Upper lobe of left lung (tissue), 6 donors: Measurements from ENCODE around the gene UVSSA. TPM values are rescaled to one million over a fixed set of nuclear protein-coding genes. Genes with fewer than 3 reads are reported as not detected.

ENCODE experiments used
- ATAC-seq, 2 donors: fragments of 200-7000 bp; cut with Tn5 transposase; one replicate each; pipeline ENCODE4 v1.9.1; 2022; ENCODE audit warnings: mild to moderate bottlenecking in 2 of 2, moderate library complexity in 2 of 2; ENCODE audit not compliant: low FRiP score in 2 of 2
- DNase-seq, 2 donors: peaks; one replicate each; pipeline ENCODE4 v3.0.0-alpha.2; 2019 to 2020
- H3K27ac ChIP-seq, 4 donors: fragments of 200-600 bp; sonication (generic); one replicate each; pipeline ENCODE4 v1.5.1; 2016 to 2019
- H3K27me3 ChIP-seq, 4 donors: fragments of 200-600 bp; sonication (generic); one replicate each; pipeline ENCODE4 v1.5.1; 2017 to 2019
- H3K36me3 ChIP-seq, 4 donors: fragments of 200-600 bp; sonication (generic); one replicate each; pipeline ENCODE4 v1.5.1; 2016 to 2019
- H3K4me1 ChIP-seq, 4 donors: fragments of 200-600 bp; sonication (generic); one replicate each; pipeline ENCODE4 v1.5.1; 2018 to 2019
- H3K4me3 ChIP-seq, 4 donors: fragments of 200-600 bp; sonication (generic); one replicate each; pipeline ENCODE4 v1.5.1; 2017 to 2019; ENCODE audit warnings: mild to moderate bottlenecking in 2 of 4, moderate library complexity in 1 of 4
- H3K9me3 ChIP-seq, 4 donors: fragments of 200-600 bp; sonication (generic); one replicate each; pipeline ENCODE4 v1.5.1; 2018 to 2019
- CTCF ChIP-seq, 6 experiments: fragments of 450-650 bp in 4 of 6; fragments of 200-600 bp in 2 of 6; sonication (generic) in 2 of 6; IDR thresholded peaks; one replicate each; pipeline ENCODE4 v1.5.1; 2016 to 2019; ENCODE audit warnings: antibody characterized with exemption in 6 of 6
- EP300 ChIP-seq, 4 donors: sonication (generic); formaldehyde crosslinking; IDR thresholded peaks; one replicate each; pipeline ENCODE4 v1.5.1; 2017; ENCODE audit warnings: antibody characterized with exemption in 4 of 4, control low read depth in 2 of 4
- POLR2A ChIP-seq, 4 donors: fragments of 450-650 bp; IDR thresholded peaks; one replicate each; pipeline ENCODE4 v1.5.1; 2016 to 2017; ENCODE audit warnings: antibody characterized with exemption in 4 of 4, mild to moderate bottlenecking in 2 of 4
- POLR2AphosphoS5 ChIP-seq, 2 donors: sonication (generic); formaldehyde crosslinking; IDR thresholded peaks; one replicate each; pipeline ENCODE4 v1.5.1; 2017; ENCODE audit warnings: antibody characterized with exemption in 2 of 2
- WGBS, 2 donors: methylation state at CpG; one replicate each; pipeline ENCODE4 v1.1.5; 2017 to 2018; 5-methylcytosine and 5-hydroxymethylcytosine counted together
- total RNA-seq, 6 donors: library from RNA; depleted of rRNA in 4 of 6; stranded (reverse); fragments of >200 nt in 4 of 6; gene quantifications; one replicate each; pipeline versions ENCODE4 v1.1.0 to v1.2.1, GENCODE V29; 2016 to 2021
- donor health status: DM: no; HTN: no; CAD: no; lungs with moderate emphysema.
- donor health status: DM: no; HTN: yes; CAD: no; lungs with severe emphysema.

The UVSSA gene
- total RNA-seq, 6 donors from 2014 or later, result 15.2 to 138 (median 46.5) TPM

GRCh38 chr4:1325681-1326635 lies 21.1 kb upstream of the UVSSA start:
- H3K27me3 ChIP-seq, result no peaks in the 10 kb centered on the region
- peak in 1 of 2 donors; percentile 71 for DNase-seq
- H3K27ac ChIP-seq, result no peak overlapping the region
- no peak overlapping the region for H3K4me3 ChIP-seq
- no peak for ATAC-seq
- H3K36me3 ChIP-seq, result peaks cover 11 to 83% (median 63%) of the 10 kb centered on the region in 4 donors
- H3K9me3 ChIP-seq, result no peaks in the 10 kb centered on the region
- WGBS, 2 donors, result 91 to 93% methylated on average over 21 to 34 of the region's 35 CpGs
- H3K4me1 ChIP-seq, result peaks cover 0 to 7% (median 0%) of the 10 kb centered on the region in 4 donors
- TF ChIP-seq EP300 (IDR thresholded peaks at IDR 0.05) (no peak), POLR2AphosphoS5 (IDR thresholded peaks at IDR 0.05) (no peak), CTCF (IDR thresholded peaks at IDR 0.05) (no peak), POLR2A (IDR thresholded peaks at IDR 0.05) (no peak)

GRCh38 chr4:1326751-1327525 lies 20.1 kb upstream of the UVSSA start:
- Histone ChIP-seq H3K36me3 (peaks cover 11 to 86% (median 67%) of the 10 kb centered on the region in 4 donors), H3K27ac (no peak overlapping the region), H3K4me1 (peaks cover 0 to 7% (median 0%) of the 10 kb centered on the region in 4 donors), H3K4me3 (no peak overlapping the region), H3K27me3 (no peaks in the 10 kb centered on the region), H3K9me3 (no peaks in the 10 kb centered on the region)
- peak in 1 of 2 donors; percentile 75 for DNase-seq
- 95 to 96% methylated on average over 27 to 29 of the region's 30 CpGs for WGBS, 2 donors
- no peak for ATAC-seq
- no peak for TF ChIP-seq POLR2A (IDR thresholded peaks at IDR 0.05)
- no peak for TF ChIP-seq POLR2AphosphoS5 (IDR thresholded peaks at IDR 0.05)
- TF ChIP-seq CTCF (IDR thresholded peaks at IDR 0.05), result no peak
- no peak for TF ChIP-seq EP300 (IDR thresholded peaks at IDR 0.05)

- Histone ChIP-seq H3K9me3 (no peaks in the 10 kb centered on the region), H3K27me3 (no peaks in the 10 kb centered on the region), H3K4me3 (no peak overlapping the region), H3K4me1 (peaks cover 0 to 7% (median 0%) of the 10 kb centered on the region in 4 donors), H3K36me3 (peaks cover 11 to 84% (median 68%) of the 10 kb centered on the region in 4 donors), H3K27ac (no peak overlapping the region)
- peak in 1 of 2 donors; percentile 72 for DNase-seq
- no peak for TF ChIP-seq EP300 (IDR thresholded peaks at IDR 0.05)
- no peak for TF ChIP-seq POLR2A (IDR thresholded peaks at IDR 0.05)
- no peak for TF ChIP-seq POLR2AphosphoS5 (IDR thresholded peaks at IDR 0.05)
- no peak for TF ChIP-seq CTCF (IDR thresholded peaks at IDR 0.05)
- 91 to 95% methylated on average over 16 to 32 of the region's 33 CpGs for WGBS, 2 donors
- no peak for ATAC-seq
These were observed 19.3 kb upstream of the UVSSA start for GRCh38 chr4:1327526-1328266.

GRCh38 chr4:1328267-1329155 lies 18.5 kb upstream of the UVSSA start:
- WGBS, 2 donors, result 96 to 97% methylated on average over 22 to 51 of the region's 51 CpGs
- no peaks in the 10 kb centered on the region for H3K9me3 ChIP-seq

More at GRCh38 chr4:1328267-1329155, 18.5 kb upstream of the UVSSA start:
- Histone ChIP-seq H3K4me3 (no peak overlapping the region), H3K27ac (peak overlapping the region in 1 of 4 donors; percentile 46), H3K36me3 (peaks cover 11 to 86% (median 70%) of the 10 kb centered on the region in 4 donors), H3K4me1 (peaks cover 0 to 7% (median 1%) of the 10 kb centered on the region in 4 donors), H3K27me3 (no peaks in the 10 kb centered on the region)
- TF ChIP-seq EP300 (IDR thresholded peaks at IDR 0.05) (no peak), CTCF (IDR thresholded peaks at IDR 0.05) (no peak), POLR2AphosphoS5 (IDR thresholded peaks at IDR 0.05) (no peak), POLR2A (IDR thresholded peaks at IDR 0.05) (no peak)
- peak in 1 of 2 donors; percentile 74 for DNase-seq
- ATAC-seq, result no peak
